Measurements from ENCODE around the gene RALA. TPM values are rescaled to one million over a fixed set of nuclear protein-coding genes. Genes with fewer than 3 reads are reported as not detected.
A peak's percentile ranks its signal among the peaks of the same experiment; 100 is the strongest.

RALA gene
- polyA plus RNA-seq, 1 donor (not counting 4 experiments of a cell fraction or from before 2014, with no cell fraction given) = 64.6 TPM

GRCh38 chr7:39709768-39710311, 86.5 kb downstream of the RALA start:
- FAIRE-seq (peak; percentile 48), DNase-seq (ENCODE audit: low read depth, low spot score) (no peak)
- Histone ChIP-seq H3K36me3 (ENCODE audit: control insufficient read depth in 2 of 2, extremely low read depth in 1 of 2, insufficient read depth in 2 of 2, low read length in 2 of 2) (no peaks in the 10 kb centered on the region), H2AFZ (ENCODE audit: control insufficient read depth, low read length) (no peak overlapping the region), H3K9me1 (ENCODE audit: control insufficient read depth, extremely low read depth, insufficient read depth, low read length) (no peaks in the 10 kb centered on the region), H3K4me1 (ENCODE audit: control insufficient read depth, extremely low read depth, insufficient read depth, low read length) (no peaks in the 10 kb centered on the region), H3K4me2 (ENCODE audit: control insufficient read depth, extremely low read depth, insufficient read depth, low read depth, low read length) (no peak overlapping the region), H3K27me3 (ENCODE audit: control insufficient read depth, extremely low read depth, insufficient read depth, low read length) (no peaks in the 10 kb centered on the region), H3K79me2 (ENCODE audit: control insufficient read depth, insufficient read depth, low read length) (no peaks in the 10 kb centered on the region), H3K27ac (ENCODE audit: control insufficient read depth, insufficient read depth, low read length) (no peak overlapping the region), H3K9ac (ENCODE audit: control insufficient read depth, extremely low read depth, insufficient read depth, low read length) (no peak overlapping the region), H4K20me1 (ENCODE audit: control insufficient read depth, extremely low read depth, insufficient read depth, low read length) (no peaks in the 10 kb centered on the region), H3K4me3 (ENCODE audit: control insufficient read depth in 2 of 3, extremely low read depth in 1 of 3, insufficient read depth in 2 of 3, low read depth in 1 of 3, low read length in 3 of 3) (no peak overlapping the region), H3K9me3 (ENCODE audit: control insufficient read depth, low read depth, low read length) (peaks cover 5% of the 10 kb centered on the region)
- dilution Hi-C loops (cut with MboI; ENCODE audit: extremely low pct_ligation_motif_present, low sequenced_read_pairs) = no loop called here
- TF ChIP-seq EZH2 (IDR thresholded peaks at IDR 0.05; ENCODE audit: low read length) (no peak), CTCF (optimal IDR thresholded peaks at IDR 0.05 in 1 of 3, IDR thresholded peaks at IDR 0.05 in 1 of 3, conservative IDR thresholded peaks at IDR 0.05 in 1 of 3; ENCODE audit: extremely low read depth in 1 of 3, insufficient read depth in 2 of 3, low read length in 3 of 3) (no peak)

- H3K4me3 ChIP-seq (ENCODE audit: control insufficient read depth in 2 of 3, extremely low read depth in 1 of 3, insufficient read depth in 2 of 3, low read depth in 1 of 3, low read length in 3 of 3) = no peak overlapping the region
- peaks cover 5% of the 10 kb centered on the region for H3K9me3 ChIP-seq (ENCODE audit: control insufficient read depth, low read depth, low read length)
- no peak for DNase-seq (ENCODE audit: low read depth, low spot score)
Observed at GRCh38 chr7:39712751-39713150, 89.4 kb downstream of the RALA start.

More at GRCh38 chr7:39712751-39713150, 89.4 kb downstream of the RALA start:
- no peak for FAIRE-seq
- no peaks in the 10 kb centered on the region for H3K4me1 ChIP-seq (ENCODE audit: control insufficient read depth, extremely low read depth, insufficient read depth, low read length)
- H3K9ac ChIP-seq (ENCODE audit: control insufficient read depth, extremely low read depth, insufficient read depth, low read length) = no peak overlapping the region
- no peaks in the 10 kb centered on the region for H3K9me1 ChIP-seq (ENCODE audit: control insufficient read depth, extremely low read depth, insufficient read depth, low read length)
- H3K27ac ChIP-seq (ENCODE audit: control insufficient read depth, insufficient read depth, low read length) = no peak overlapping the region
- no peaks in the 10 kb centered on the region for H3K36me3 ChIP-seq (ENCODE audit: control insufficient read depth in 2 of 2, extremely low read depth in 1 of 2, insufficient read depth in 2 of 2, low read length in 2 of 2)
- no peaks in the 10 kb centered on the region for H3K27me3 ChIP-seq (ENCODE audit: control insufficient read depth, extremely low read depth, insufficient read depth, low read length)
- no peak for TF ChIP-seq CTCF (optimal IDR thresholded peaks at IDR 0.05 in 1 of 3, IDR thresholded peaks at IDR 0.05 in 1 of 3, conservative IDR thresholded peaks at IDR 0.05 in 1 of 3; ENCODE audit: extremely low read depth in 1 of 3, insufficient read depth in 2 of 3, low read length in 3 of 3)
- dilution Hi-C loops (cut with MboI; ENCODE audit: extremely low pct_ligation_motif_present, low sequenced_read_pairs) = no loop called here
- H3K79me2 ChIP-seq (ENCODE audit: control insufficient read depth, insufficient read depth, low read length) = no peaks in the 10 kb centered on the region
- H2AFZ ChIP-seq (ENCODE audit: control insufficient read depth, low read length) = no peak overlapping the region
- H4K20me1 ChIP-seq (ENCODE audit: control insufficient read depth, extremely low read depth, insufficient read depth, low read length) = no peaks in the 10 kb centered on the region
- no peak overlapping the region for H3K4me2 ChIP-seq (ENCODE audit: control insufficient read depth, extremely low read depth, insufficient read depth, low read depth, low read length)
